ENCODE data around the gene CDH13.

Gene CDH13

GRCh38 chr16:83578171-83578570 lies 951.4 kb downstream of the CDH13 start:
- no peaks in the 10 kb centered on the region for H3K27me3 ChIP-seq (ENCODE audit: control insufficient read depth in 1 of 2, insufficient read depth in 2 of 2, low read length in 2 of 2)

GRCh38 chr16:83579027-83579426 lies 952.3 kb downstream of the CDH13 start:
- Histone ChIP-seq H3K9ac (ENCODE audit: low read length in 2 of 2) (no peak overlapping the region), H3K9me3 (ENCODE audit: control insufficient read depth in 2 of 2, low read length in 2 of 2) (peaks cover 0 to 13% of the 10 kb centered on the region in 2 donors), H3K4me3 (ENCODE audit: low read length in 2 of 2) (no peak overlapping the region), H3K4me1 (ENCODE audit: control insufficient read depth, insufficient read depth, low read length) (no peaks in the 10 kb centered on the region), H3K27ac (ENCODE audit: low read length) (no peak overlapping the region), H3K36me3 (ENCODE audit: control insufficient read depth in 2 of 2, insufficient read depth in 2 of 2, low read length in 2 of 2) (no peaks in the 10 kb centered on the region), H3K27me3 (ENCODE audit: control insufficient read depth in 1 of 2, insufficient read depth in 2 of 2, low read length in 2 of 2) (no peaks in the 10 kb centered on the region)

More at GRCh38 chr16:83578171-83578570, 951.4 kb downstream of the CDH13 start:
- peaks cover 0 to 13% of the 10 kb centered on the region in 2 donors for H3K9me3 ChIP-seq (ENCODE audit: control insufficient read depth in 2 of 2, low read length in 2 of 2)
- no peaks in the 10 kb centered on the region for H3K36me3 ChIP-seq (ENCODE audit: control insufficient read depth in 2 of 2, insufficient read depth in 2 of 2, low read length in 2 of 2)
- no peak overlapping the region for H3K27ac ChIP-seq (ENCODE audit: low read length)
- no peak overlapping the region for H3K4me3 ChIP-seq (ENCODE audit: low read length in 2 of 2)
- H3K4me1 ChIP-seq (ENCODE audit: control insufficient read depth, insufficient read depth, low read length), result no peaks in the 10 kb centered on the region
- H3K9ac ChIP-seq (ENCODE audit: low read length in 2 of 2), result no peak overlapping the region

GRCh38 chr16:83579436-83579835 lies 952.7 kb downstream of the CDH13 start:
- no peaks in the 10 kb centered on the region for H3K27me3 ChIP-seq (ENCODE audit: control insufficient read depth in 1 of 2, insufficient read depth in 2 of 2, low read length in 2 of 2)

GRCh38 chr16:83581082-83581481 lies 954.3 kb downstream of the CDH13 start:
- Histone ChIP-seq H3K27ac (ENCODE audit: low read length) (no peak overlapping the region), H3K9me3 (ENCODE audit: control insufficient read depth in 2 of 2, low read length in 2 of 2) (peaks cover 0 to 5% of the 10 kb centered on the region in 2 donors), H3K36me3 (ENCODE audit: control insufficient read depth in 2 of 2, insufficient read depth in 2 of 2, low read length in 2 of 2) (no peaks in the 10 kb centered on the region), H3K9ac (ENCODE audit: low read length in 2 of 2) (no peak overlapping the region), H3K4me1 (ENCODE audit: control insufficient read depth, insufficient read depth, low read length) (no peaks in the 10 kb centered on the region), H3K27me3 (ENCODE audit: control insufficient read depth in 1 of 2, insufficient read depth in 2 of 2, low read length in 2 of 2) (no peaks in the 10 kb centered on the region), H3K4me3 (ENCODE audit: low read length in 2 of 2) (no peak overlapping the region)

More at GRCh38 chr16:83579436-83579835, 952.7 kb downstream of the CDH13 start:
- no peak overlapping the region for H3K9ac ChIP-seq (ENCODE audit: low read length in 2 of 2)
- H3K4me3 ChIP-seq (ENCODE audit: low read length in 2 of 2), result no peak overlapping the region
- H3K9me3 ChIP-seq (ENCODE audit: control insufficient read depth in 2 of 2, low read length in 2 of 2), result peaks cover 0 to 13% of the 10 kb centered on the region in 2 donors
- no peak overlapping the region for H3K27ac ChIP-seq (ENCODE audit: low read length)
- no peaks in the 10 kb centered on the region for H3K36me3 ChIP-seq (ENCODE audit: control insufficient read depth in 2 of 2, insufficient read depth in 2 of 2, low read length in 2 of 2)
- no peaks in the 10 kb centered on the region for H3K4me1 ChIP-seq (ENCODE audit: control insufficient read depth, insufficient read depth, low read length)

- no peak overlapping the region for H3K9ac ChIP-seq (ENCODE audit: low read length in 2 of 2)
- no peaks in the 10 kb centered on the region for H3K4me1 ChIP-seq (ENCODE audit: control insufficient read depth, insufficient read depth, low read length)
- H3K36me3 ChIP-seq (ENCODE audit: control insufficient read depth in 2 of 2, insufficient read depth in 2 of 2, low read length in 2 of 2), result no peaks in the 10 kb centered on the region
- H3K9me3 ChIP-seq (ENCODE audit: control insufficient read depth in 2 of 2, low read length in 2 of 2), result no peaks in the 10 kb centered on the region
- no peak overlapping the region for H3K27ac ChIP-seq (ENCODE audit: low read length)
- no peak overlapping the region for H3K4me3 ChIP-seq (ENCODE audit: low read length in 2 of 2)
- no peaks in the 10 kb centered on the region for H3K27me3 ChIP-seq (ENCODE audit: control insufficient read depth in 1 of 2, insufficient read depth in 2 of 2, low read length in 2 of 2)
Observed at GRCh38 chr16:83581994-83582747, 955.4 kb downstream of the CDH13 start.

- H3K9me3 ChIP-seq (ENCODE audit: control insufficient read depth in 2 of 2, low read length in 2 of 2), result no peaks in the 10 kb centered on the region
- H3K9ac ChIP-seq (ENCODE audit: low read length in 2 of 2), result no peak overlapping the region
- H3K27ac ChIP-seq (ENCODE audit: low read length), result no peak overlapping the region
- H3K27me3 ChIP-seq (ENCODE audit: control insufficient read depth in 1 of 2, insufficient read depth in 2 of 2, low read length in 2 of 2), result no peaks in the 10 kb centered on the region
- H3K36me3 ChIP-seq (ENCODE audit: control insufficient read depth in 2 of 2, insufficient read depth in 2 of 2, low read length in 2 of 2), result no peaks in the 10 kb centered on the region
- H3K4me3 ChIP-seq (ENCODE audit: low read length in 2 of 2), result no peak overlapping the region
- H3K4me1 ChIP-seq (ENCODE audit: control insufficient read depth, insufficient read depth, low read length), result no peaks in the 10 kb centered on the region
Observed at GRCh38 chr16:83586036-83586435, 959.3 kb downstream of the CDH13 start.

- Histone ChIP-seq H3K27ac (ENCODE audit: low read length) (no peak overlapping the region), H3K36me3 (ENCODE audit: control insufficient read depth in 2 of 2, insufficient read depth in 2 of 2, low read length in 2 of 2) (no peaks in the 10 kb centered on the region), H3K4me3 (ENCODE audit: low read length in 2 of 2) (no peak overlapping the region), H3K4me1 (ENCODE audit: control insufficient read depth, insufficient read depth, low read length) (no peaks in the 10 kb centered on the region), H3K9me3 (ENCODE audit: control insufficient read depth in 2 of 2, low read length in 2 of 2) (no peaks in the 10 kb centered on the region), H3K9ac (ENCODE audit: low read length in 2 of 2) (no peak overlapping the region), H3K27me3 (ENCODE audit: control insufficient read depth in 1 of 2, insufficient read depth in 2 of 2, low read length in 2 of 2) (no peaks in the 10 kb centered on the region)
Observed at GRCh38 chr16:83586461-83587200, 959.9 kb downstream of the CDH13 start.

GRCh38 chr16:83587201-83587600 lies 960.4 kb downstream of the CDH13 start:
- Histone ChIP-seq H3K36me3 (ENCODE audit: control insufficient read depth in 2 of 2, insufficient read depth in 2 of 2, low read length in 2 of 2) (no peaks in the 10 kb centered on the region), H3K9ac (ENCODE audit: low read length in 2 of 2) (no peak overlapping the region), H3K27me3 (ENCODE audit: control insufficient read depth in 1 of 2, insufficient read depth in 2 of 2, low read length in 2 of 2) (no peaks in the 10 kb centered on the region), H3K4me3 (ENCODE audit: low read length in 2 of 2) (no peak overlapping the region), H3K4me1 (ENCODE audit: control insufficient read depth, insufficient read depth, low read length) (no peaks in the 10 kb centered on the region), H3K9me3 (ENCODE audit: control insufficient read depth in 2 of 2, low read length in 2 of 2) (no peaks in the 10 kb centered on the region), H3K27ac (ENCODE audit: low read length) (no peak overlapping the region)

- no peak overlapping the region for H3K27ac ChIP-seq (ENCODE audit: low read length)
- no peak overlapping the region for H3K9ac ChIP-seq (ENCODE audit: low read length in 2 of 2)
- no peaks in the 10 kb centered on the region for H3K27me3 ChIP-seq (ENCODE audit: control insufficient read depth in 1 of 2, insufficient read depth in 2 of 2, low read length in 2 of 2)
- H3K4me1 ChIP-seq (ENCODE audit: control insufficient read depth, insufficient read depth, low read length), result no peaks in the 10 kb centered on the region
- no peaks in the 10 kb centered on the region for H3K36me3 ChIP-seq (ENCODE audit: control insufficient read depth in 2 of 2, insufficient read depth in 2 of 2, low read length in 2 of 2)
- no peaks in the 10 kb centered on the region for H3K9me3 ChIP-seq (ENCODE audit: control insufficient read depth in 2 of 2, low read length in 2 of 2)
- H3K4me3 ChIP-seq (ENCODE audit: low read length in 2 of 2), result no peak overlapping the region
Observed at GRCh38 chr16:83588070-83588469, 961.3 kb downstream of the CDH13 start.

- Histone ChIP-seq H3K27me3 (ENCODE audit: control insufficient read depth in 1 of 2, insufficient read depth in 2 of 2, low read length in 2 of 2) (no peaks in the 10 kb centered on the region), H3K36me3 (ENCODE audit: control insufficient read depth in 2 of 2, insufficient read depth in 2 of 2, low read length in 2 of 2) (no peaks in the 10 kb centered on the region), H3K4me3 (ENCODE audit: low read length in 2 of 2) (no peak overlapping the region), H3K9ac (ENCODE audit: low read length in 2 of 2) (no peak overlapping the region), H3K9me3 (ENCODE audit: control insufficient read depth in 2 of 2, low read length in 2 of 2) (no peaks in the 10 kb centered on the region), H3K27ac (ENCODE audit: low read length) (no peak overlapping the region), H3K4me1 (ENCODE audit: control insufficient read depth, insufficient read depth, low read length) (no peaks in the 10 kb centered on the region)
Observed at GRCh38 chr16:83589576-83589975, 962.8 kb downstream of the CDH13 start.

- Histone ChIP-seq H3K27me3 (ENCODE audit: control insufficient read depth in 1 of 2, insufficient read depth in 2 of 2, low read length in 2 of 2) (no peaks in the 10 kb centered on the region), H3K9ac (ENCODE audit: low read length in 2 of 2) (no peak overlapping the region), H3K27ac (ENCODE audit: low read length) (no peak overlapping the region), H3K9me3 (ENCODE audit: control insufficient read depth in 2 of 2, low read length in 2 of 2) (no peaks in the 10 kb centered on the region), H3K4me3 (ENCODE audit: low read length in 2 of 2) (no peak overlapping the region), H3K36me3 (ENCODE audit: control insufficient read depth in 2 of 2, insufficient read depth in 2 of 2, low read length in 2 of 2) (no peaks in the 10 kb centered on the region), H3K4me1 (ENCODE audit: control insufficient read depth, insufficient read depth, low read length) (no peaks in the 10 kb centered on the region)
Observed at GRCh38 chr16:83592778-83593177, 966.0 kb downstream of the CDH13 start.
